Activated CD8-positive, alpha-beta T cell treated with anti-CD3 and anti-CD28 coated beads for 36 hours (primary cell): ENCODE results near the gene CDH13. TPM values are rescaled to one million over a fixed set of nuclear protein-coding genes. Genes with fewer than 3 reads are reported as not detected.

ENCODE experiments used
- ATAC-seq: fragments of 200-7000 bp; cut with Tn5 transposase; one replicate; pipeline ENCODE4 v1.10.0; 2021; ENCODE audit warnings: mild to moderate bottlenecking, moderate library complexity
- CTCF ChIA-PET: fragments of 350-600 bp; sonication (Branson Sonifier 250); formaldehyde crosslinking; loops from one replicate; lab custom pipeline; 2021; ENCODE audit warnings: antibody characterized with exemption; lab: Charles Lee
- POLR2A ChIA-PET: fragments of 350-600 bp; sonication (Branson Sonifier 250); formaldehyde crosslinking; loops from one replicate; lab custom pipeline; 2021; ENCODE audit warnings: antibody characterized with exemption; lab: Charles Lee
- DNase-seq: peaks from one replicate; pipeline ENCODE4 v3.0.0-alpha.2; 2020
- H3K27ac Mint-ChIP-seq: one replicate; pipeline ENCODE4 v1.8.0; 2021; ENCODE audit warnings: mild to moderate bottlenecking, mixed read lengths
- H3K27me3 Mint-ChIP-seq: one replicate; pipeline ENCODE4 v1.8.0; 2021; ENCODE audit warnings: mixed read lengths
- H3K36me3 Mint-ChIP-seq: one replicate; pipeline ENCODE4 v1.8.0; 2021; ENCODE audit warnings: low read depth, mixed read lengths
- H3K4me1 Mint-ChIP-seq: one replicate; pipeline ENCODE4 v1.8.0; 2021; ENCODE audit warnings: low read depth, mixed read lengths
- H3K4me3 Mint-ChIP-seq: one replicate; pipeline ENCODE4 v1.8.0; 2021; ENCODE audit warnings: mild to moderate bottlenecking, moderate library complexity, mixed read lengths
- H3K9me3 Mint-ChIP-seq: one replicate; pipeline ENCODE4 v1.8.0; 2021; ENCODE audit warnings: mixed read lengths
- CTCF ChIP-seq: fragments of 200-600 bp; IDR thresholded peaks from one replicate; pipeline ENCODE4 v1.8.0; 2022; ENCODE audit warnings: antibody characterized with exemption, mild to moderate bottlenecking
- intact Hi-C: fragments of 100-400 bp; cut with micrococcal nuclease; formaldehyde crosslinking; loops from one replicate; pipeline ENCODE4 v1.10.0; 2022
- total RNA-seq, 2 experiments: library from RNA; stranded (reverse); gene quantifications; one replicate each; pipeline ENCODE4 v1.2.3, GENCODE V29; 2021

The CDH13 gene
- total RNA-seq, 2 experiments from 2014 or later, result not detected

DNA sequence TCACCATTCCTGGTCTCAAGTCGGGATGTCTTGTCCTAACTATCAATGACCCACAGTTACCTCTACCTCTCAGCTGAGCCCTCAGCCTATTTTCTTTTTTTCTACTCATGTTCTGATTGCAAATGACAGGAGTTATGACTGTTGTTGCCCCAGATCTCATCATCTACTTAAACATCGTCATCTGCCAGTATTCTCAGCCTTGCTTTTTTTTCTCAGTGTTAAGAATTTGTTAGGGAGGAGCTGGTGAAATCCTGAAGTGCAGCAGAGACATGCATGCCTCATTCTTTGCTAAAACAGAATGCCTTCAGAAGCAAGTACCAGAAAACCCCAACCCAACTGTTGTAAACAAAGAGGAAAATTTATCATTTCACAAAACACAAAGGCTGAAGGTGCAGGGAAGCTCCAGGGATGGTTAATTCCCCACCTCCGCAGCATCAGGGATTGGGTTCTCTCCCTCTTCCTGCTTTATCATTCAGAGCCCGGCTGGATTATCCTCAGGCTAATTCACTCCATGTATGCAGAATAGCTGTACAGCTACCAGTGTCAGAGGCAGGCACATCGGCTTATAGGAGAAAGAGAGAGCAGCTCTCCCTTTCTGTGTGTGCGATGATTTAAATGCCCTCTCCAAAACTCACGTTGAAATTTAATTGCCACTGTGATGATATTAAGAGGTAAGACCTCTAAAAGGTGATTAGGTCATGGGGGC, 640.2 kb downstream of the CDH13 start:
- H3K27me3 Mint-ChIP-seq, result peaks cover 4% of the 10 kb centered on the region
- H3K36me3 Mint-ChIP-seq, result no peaks in the 10 kb centered on the region
- H3K9me3 Mint-ChIP-seq, result no peaks in the 10 kb centered on the region
- ATAC-seq (no peak), DNase-seq (no peak)
- intact Hi-C loops, result no loop called here
- no peaks in the 10 kb centered on the region for H3K4me1 Mint-ChIP-seq
- TF ChIP-seq CTCF, result no peak
- no peak overlapping the region for H3K27ac Mint-ChIP-seq
- ChIA-PET CTCF (no interaction called here), POLR2A (no interaction called here)
- H3K4me3 Mint-ChIP-seq, result no peak overlapping the region

DNA sequence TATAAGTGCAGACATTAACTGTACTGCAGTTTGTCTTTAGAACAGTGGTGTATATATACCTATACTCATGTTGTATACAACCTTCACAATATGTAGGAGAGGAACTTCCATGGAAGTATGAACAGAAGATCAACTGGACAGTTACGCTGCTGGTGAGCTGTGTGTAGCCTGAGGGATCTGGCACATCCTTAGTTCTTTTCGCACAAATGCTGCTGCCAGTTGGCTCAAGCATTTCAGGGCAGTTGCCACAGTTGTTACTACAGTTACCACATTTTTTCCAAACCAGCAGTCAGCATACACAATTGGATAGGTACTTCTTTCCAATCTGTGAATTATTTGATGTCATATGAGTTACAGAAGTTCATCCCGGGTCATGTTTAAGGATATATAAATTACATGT, 641.4 kb downstream of the CDH13 start:
- no peaks in the 10 kb centered on the region for H3K36me3 Mint-ChIP-seq
- H3K9me3 Mint-ChIP-seq, result no peaks in the 10 kb centered on the region
- H3K4me3 Mint-ChIP-seq, result no peak overlapping the region
- POLR2A ChIA-PET, result no interaction called here
- TF ChIP-seq CTCF, result no peak
- CTCF ChIA-PET, result interaction anchor here (0.6 kb wide), 1 partner anchor 20 kb away, joined by 3 read pairs; no protein-coding TSS in a partner anchor
- no peak for ATAC-seq
- H3K27ac Mint-ChIP-seq, result no peak overlapping the region
- no peak for DNase-seq
- H3K27me3 Mint-ChIP-seq, result peaks cover 4% of the 10 kb centered on the region
- no peaks in the 10 kb centered on the region for H3K4me1 Mint-ChIP-seq
- intact Hi-C loops, result no loop called here

DNA sequence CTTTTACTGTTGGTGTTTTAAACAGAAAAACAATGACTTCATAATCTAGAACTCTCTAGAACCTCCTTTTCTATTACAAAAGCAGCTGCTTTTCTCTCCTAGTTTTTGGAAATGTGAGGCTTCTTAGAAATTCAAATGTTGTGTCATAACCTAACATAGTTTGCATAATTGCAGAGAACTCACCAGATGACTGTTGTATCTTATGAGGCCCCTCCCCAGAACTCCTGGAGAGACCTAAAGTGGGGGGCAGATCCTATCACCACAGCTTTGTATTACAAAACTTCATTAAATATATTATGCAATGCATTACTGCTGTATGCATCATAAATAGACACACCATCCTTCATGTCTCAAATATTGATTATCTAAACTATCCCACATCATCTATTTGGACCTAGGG, 642.3 kb downstream of the CDH13 start:
- Mint-ChIP-seq H3K4me1 (no peaks in the 10 kb centered on the region), H3K4me3 (no peak overlapping the region), H3K9me3 (no peaks in the 10 kb centered on the region), H3K27me3 (peaks cover 4% of the 10 kb centered on the region), H3K36me3 (no peaks in the 10 kb centered on the region), H3K27ac (no peak overlapping the region)
- ATAC-seq (no peak), DNase-seq (no peak)
- TF ChIP-seq CTCF, result no peak
- CTCF ChIA-PET, result interaction anchor here (0.6 kb wide), 2 partner anchors 11 to 19 kb away, joined by 3 read pairs; no protein-coding TSS in a partner anchor
- POLR2A ChIA-PET, result no interaction called here
- intact Hi-C loops, result no loop called here

DNA sequence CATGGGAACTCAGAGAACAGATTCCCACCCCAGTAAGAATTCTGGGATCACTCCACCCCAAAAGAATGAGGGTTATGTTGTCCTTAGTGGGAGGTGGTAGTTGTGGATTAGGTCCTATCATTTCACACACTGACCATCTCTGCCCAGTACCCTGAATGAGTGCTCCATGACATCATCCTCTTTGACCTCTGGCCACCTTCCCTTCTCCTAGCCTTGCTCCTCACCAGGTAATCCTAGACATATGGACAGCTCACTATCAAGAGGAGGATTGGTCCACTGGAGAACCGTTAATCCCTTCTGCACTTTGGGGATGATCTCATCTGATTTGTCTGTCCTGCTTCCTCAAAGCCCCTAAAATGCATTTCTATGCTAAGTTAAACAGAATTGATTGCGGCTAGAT, 642.8 kb downstream of the CDH13 start:
- Mint-ChIP-seq H3K36me3 (no peaks in the 10 kb centered on the region), H3K27me3 (peaks cover 4% of the 10 kb centered on the region), H3K9me3 (no peaks in the 10 kb centered on the region), H3K27ac (no peak overlapping the region), H3K4me1 (no peaks in the 10 kb centered on the region), H3K4me3 (no peak overlapping the region)
- ChIA-PET POLR2A (no interaction called here), CTCF (no interaction called here)
- DNase-seq (no peak), ATAC-seq (no peak)
- intact Hi-C loops, result no loop called here
- no peak for TF ChIP-seq CTCF

GRCh38 chr16:83270061-83270460, 643.3 kb downstream of the CDH13 start:
- H3K27ac Mint-ChIP-seq, result no peak overlapping the region
- H3K27me3 Mint-ChIP-seq, result peaks cover 6% of the 10 kb centered on the region
- ATAC-seq (no peak), DNase-seq (no peak)
- H3K9me3 Mint-ChIP-seq, result no peaks in the 10 kb centered on the region
- intact Hi-C loops, result no loop called here
- ChIA-PET CTCF (no interaction called here), POLR2A (no interaction called here)
- H3K4me3 Mint-ChIP-seq, result no peak overlapping the region
- no peak for TF ChIP-seq CTCF
- no peaks in the 10 kb centered on the region for H3K4me1 Mint-ChIP-seq
- H3K36me3 Mint-ChIP-seq, result no peaks in the 10 kb centered on the region
